ENCODE results near the gene GNB4.

- TF ChIP-seq CTCF (conservative IDR thresholded peaks at IDR 0.05; ENCODE audit: low read depth, low read length) (no peak), EZH2 (IDR thresholded peaks at IDR 0.05; ENCODE audit: borderline replicate concordance, low read depth, low read length, poor library complexity, severe bottlenecking) (no peak)
These were observed 22.3 kb downstream of the GNB4 start for GRCh38 chr3:179428876-179429548.
